Measurements from ENCODE around the gene PWWP2B. TPM values are rescaled to one million over a fixed set of nuclear protein-coding genes. Genes with fewer than 3 reads are reported as not detected.
A peak's percentile ranks its signal among the peaks of the same experiment; 100 is the strongest.
"Not testable (repeated sequence)": the region's sequence is repeated elsewhere in the genome, so short reads cannot be mapped to it uniquely, and the experiment has no call there.

PWWP2B gene
- polyA plus RNA-seq, 10 donors: 5.1 to 10.6 (median 7.7) TPM

GRCh38 chr10:132431537-132432175, 34.7 kb downstream of the PWWP2B start:
- no peak for DNase-seq

GRCh38 chr10:132432176-132432540, 35.2 kb downstream of the PWWP2B start:
- DNase-seq: no peak

- DNase-seq: no peak
These were observed 36.8 kb downstream of the PWWP2B start for GRCh38 chr10:132433671-132434340.

- no peak for DNase-seq
These were observed 37.5 kb downstream of the PWWP2B start for GRCh38 chr10:132434405-132435005.

- not testable (repeated sequence) for DNase-seq
These were observed 38.3 kb downstream of the PWWP2B start for GRCh38 chr10:132435320-132435719.

- not testable (repeated sequence) for DNase-seq
These were observed 39.1 kb downstream of the PWWP2B start for GRCh38 chr10:132436096-132436495.

- no peak for DNase-seq
These were observed 39.9 kb downstream of the PWWP2B start for GRCh38 chr10:132436861-132437410.

GRCh38 chr10:132437541-132437950, 40.5 kb downstream of the PWWP2B start:
- no peak for DNase-seq

GRCh38 chr10:132438091-132439024, 41.4 kb downstream of the PWWP2B start:
- no peak for DNase-seq

- DNase-seq: no peak
These were observed 42.0 kb downstream of the PWWP2B start for GRCh38 chr10:132439025-132439388.

- no peak for DNase-seq
These were observed 42.6 kb downstream of the PWWP2B start for GRCh38 chr10:132439424-132440163.

- no peak for DNase-seq
These were observed 44.0 kb downstream of the PWWP2B start for GRCh38 chr10:132440791-132441565.

- no peak for DNase-seq
These were observed 45.0 kb downstream of the PWWP2B start for GRCh38 chr10:132441818-132442524.

GRCh38 chr10:132442636-132443035, 45.6 kb downstream of the PWWP2B start:
- no peak for DNase-seq

GRCh38 chr10:132443605-132443982, 46.6 kb downstream of the PWWP2B start:
- no peak for DNase-seq

GRCh38 chr10:132443983-132444876, 47.2 kb downstream of the PWWP2B start:
- DNase-seq: peak in 1 of 3 donors; percentile 68

- DNase-seq: no peak
These were observed 47.9 kb downstream of the PWWP2B start for GRCh38 chr10:132444877-132445351.

- DNase-seq: no peak
These were observed 48.7 kb downstream of the PWWP2B start for GRCh38 chr10:132445516-132446194.
